MM.1S (cell line): Measurements from ENCODE around the gene ROCK1.

Source experiments
- EZH2 ChIP-seq: fragments of 300-600 bp; sonication (generic); optimal IDR thresholded peaks from 2 replicates; pipeline ENCODE3; 2017; ENCODE audit warnings: low read depth, mild to moderate bottlenecking, antibody characterized with exemption, low read length, mixed read lengths
- TF ChIP-seq, protein P1 (sequence below): fragments of 300-600 bp; sonication (generic); IDR thresholded peaks from 2 replicates; pipeline ENCODE4 v1.5.1; 2016; ENCODE audit warnings: antibody characterized with exemption, low read length, mixed read lengths

DNA sequence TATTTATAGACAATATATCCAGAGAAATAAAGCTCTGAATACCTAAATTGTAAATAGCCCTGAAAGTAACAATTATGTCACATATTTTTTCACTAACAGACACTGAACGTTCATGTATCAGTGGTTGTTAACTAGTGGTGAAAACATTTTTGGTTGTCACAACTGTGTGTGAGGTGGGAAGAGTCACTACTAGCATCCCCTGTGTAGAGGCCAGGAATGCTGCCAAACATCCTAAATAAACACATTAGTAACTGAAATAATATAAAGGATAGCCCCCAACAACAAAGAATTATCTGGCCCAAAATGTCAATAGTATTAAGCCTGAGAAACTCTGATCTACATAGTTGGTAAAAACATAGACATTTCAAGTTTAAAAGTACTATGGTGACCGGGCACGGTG lies 64.5 kb downstream of the ROCK1 start:
- TF ChIP-seq EZH2, result no peak
- TF ChIP-seq, protein P1, sequence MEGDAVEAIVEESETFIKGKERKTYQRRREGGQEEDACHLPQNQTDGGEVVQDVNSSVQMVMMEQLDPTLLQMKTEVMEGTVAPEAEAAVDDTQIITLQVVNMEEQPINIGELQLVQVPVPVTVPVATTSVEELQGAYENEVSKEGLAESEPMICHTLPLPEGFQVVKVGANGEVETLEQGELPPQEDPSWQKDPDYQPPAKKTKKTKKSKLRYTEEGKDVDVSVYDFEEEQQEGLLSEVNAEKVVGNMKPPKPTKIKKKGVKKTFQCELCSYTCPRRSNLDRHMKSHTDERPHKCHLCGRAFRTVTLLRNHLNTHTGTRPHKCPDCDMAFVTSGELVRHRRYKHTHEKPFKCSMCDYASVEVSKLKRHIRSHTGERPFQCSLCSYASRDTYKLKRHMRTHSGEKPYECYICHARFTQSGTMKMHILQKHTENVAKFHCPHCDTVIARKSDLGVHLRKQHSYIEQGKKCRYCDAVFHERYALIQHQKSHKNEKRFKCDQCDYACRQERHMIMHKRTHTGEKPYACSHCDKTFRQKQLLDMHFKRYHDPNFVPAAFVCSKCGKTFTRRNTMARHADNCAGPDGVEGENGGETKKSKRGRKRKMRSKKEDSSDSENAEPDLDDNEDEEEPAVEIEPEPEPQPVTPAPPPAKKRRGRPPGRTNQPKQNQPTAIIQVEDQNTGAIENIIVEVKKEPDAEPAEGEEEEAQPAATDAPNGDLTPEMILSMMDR, result no peak
